ENCODE measurements around the gene SLC4A5. TPM values are rescaled to one million over a fixed set of nuclear protein-coding genes. Genes with fewer than 3 reads are reported as not detected.
"Not testable (repeated sequence)": the region's sequence is repeated elsewhere in the genome, so short reads cannot be mapped to it uniquely, and the experiment has no call there.

SLC4A5 gene
- total RNA-seq, 1 donor from 2014 or later, result 2.6 TPM

- not testable (repeated sequence) for H3K27ac ChIP-seq (ENCODE audit: low read depth, low read length); H3K4me1 ChIP-seq (ENCODE audit: control insufficient read depth in 3 of 3, insufficient read depth in 3 of 3, low read length in 3 of 3); H3K9ac ChIP-seq (ENCODE audit: low read depth in 1 of 3, low read length in 3 of 3); H3K27me3 ChIP-seq (ENCODE audit: control insufficient read depth in 3 of 3, insufficient read depth in 3 of 3, low read length in 3 of 3); H3K4me3 ChIP-seq (ENCODE audit: low read length in 3 of 3); H3K9me3 ChIP-seq (ENCODE audit: control insufficient read depth in 3 of 3, low read length in 3 of 3)
- peaks cover 2 to 13% (median 9%) of the 10 kb centered on the region in 3 donors for H3K36me3 ChIP-seq (ENCODE audit: control insufficient read depth in 3 of 3, insufficient read depth in 3 of 3, low read length in 3 of 3)
Observed at GRCh38 chr2:74336227-74336626, 7.0 kb downstream of the SLC4A5 start.

- Histone ChIP-seq H3K9me3 (ENCODE audit: control insufficient read depth in 3 of 3, low read length in 3 of 3) (no peaks in the 10 kb centered on the region), H3K27me3 (ENCODE audit: control insufficient read depth in 3 of 3, insufficient read depth in 3 of 3, low read length in 3 of 3) (no peaks in the 10 kb centered on the region), H3K4me3 (ENCODE audit: low read length in 3 of 3) (no peak overlapping the region), H3K27ac (ENCODE audit: low read depth, low read length) (no peak overlapping the region), H3K9ac (ENCODE audit: low read depth in 1 of 3, low read length in 3 of 3) (no peak overlapping the region), H3K36me3 (ENCODE audit: control insufficient read depth in 3 of 3, insufficient read depth in 3 of 3, low read length in 3 of 3) (peaks cover 15 to 21% (median 18%) of the 10 kb centered on the region in 3 donors), H3K4me1 (ENCODE audit: control insufficient read depth in 3 of 3, insufficient read depth in 3 of 3, low read length in 3 of 3) (peaks cover 0 to 6% (median 0%) of the 10 kb centered on the region in 3 donors)
Observed at GRCh38 chr2:74334931-74335333, 8.3 kb downstream of the SLC4A5 start.

DNA sequence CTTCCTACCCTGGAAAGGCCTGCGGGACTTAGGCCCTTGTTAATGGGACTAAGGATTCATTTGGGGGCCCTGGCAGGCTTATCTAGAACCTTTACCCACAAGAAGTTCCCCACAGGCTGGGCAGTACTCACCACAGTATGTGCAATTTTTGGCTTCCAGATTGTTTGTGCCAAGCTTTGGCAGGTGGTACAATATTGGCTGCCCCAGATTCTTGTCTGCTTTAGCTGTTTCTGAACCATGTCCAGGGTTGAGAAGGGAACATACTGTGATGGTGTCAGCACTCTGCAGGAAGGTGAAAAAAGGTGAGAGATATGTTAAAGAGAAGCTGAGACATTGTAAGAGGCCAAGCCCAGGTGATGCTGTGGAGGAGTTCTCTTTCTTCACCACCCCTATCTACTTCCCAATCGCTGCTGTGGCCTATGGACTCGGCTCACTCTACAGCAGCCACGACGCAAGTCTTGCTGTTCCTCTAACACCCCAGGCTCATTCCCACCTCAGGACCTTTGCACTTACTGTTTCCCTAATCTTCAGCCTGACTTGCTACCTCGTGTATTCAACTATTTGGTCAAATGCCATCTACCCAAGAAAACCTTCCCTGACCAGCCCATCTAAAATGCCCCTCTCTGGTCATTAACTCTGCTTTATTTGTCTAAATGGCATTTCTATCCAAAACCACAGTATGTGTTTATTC, 9.2 kb downstream of the SLC4A5 start:
- Histone ChIP-seq H3K9ac (ENCODE audit: low read depth in 1 of 3, low read length in 3 of 3) (no peak overlapping the region), H3K4me1 (ENCODE audit: control insufficient read depth in 3 of 3, insufficient read depth in 3 of 3, low read length in 3 of 3) (peaks cover 0 to 6% (median 0%) of the 10 kb centered on the region in 3 donors)

DNA sequence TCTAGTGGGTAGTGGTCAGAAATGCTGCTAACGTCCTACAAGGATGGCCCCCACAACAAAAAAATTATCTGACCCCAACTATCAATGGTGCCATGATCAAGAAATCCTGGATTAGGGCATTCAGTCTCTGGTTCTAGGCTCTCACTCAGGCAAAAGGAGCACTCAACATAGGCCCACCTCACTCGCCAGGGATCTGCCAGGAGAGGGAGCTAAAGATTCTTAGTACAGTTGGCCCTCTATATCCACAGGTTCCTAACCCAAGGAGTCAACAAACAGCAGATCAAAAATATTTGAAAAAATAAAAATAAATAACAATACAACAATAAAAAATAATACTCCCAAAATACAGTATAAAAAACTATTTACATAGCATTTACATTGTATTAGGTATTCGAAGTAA, 10.0 kb downstream of the SLC4A5 start:
- Histone ChIP-seq H3K27me3 (ENCODE audit: control insufficient read depth in 3 of 3, insufficient read depth in 3 of 3, low read length in 3 of 3) (no peaks in the 10 kb centered on the region), H3K27ac (ENCODE audit: low read depth, low read length) (no peak overlapping the region), H3K36me3 (ENCODE audit: control insufficient read depth in 3 of 3, insufficient read depth in 3 of 3, low read length in 3 of 3) (peaks cover 19 to 21% (median 21%) of the 10 kb centered on the region in 3 donors), H3K9ac (ENCODE audit: low read depth in 1 of 3, low read length in 3 of 3) (no peak overlapping the region), H3K9me3 (ENCODE audit: control insufficient read depth in 3 of 3, low read length in 3 of 3) (no peaks in the 10 kb centered on the region), H3K4me3 (ENCODE audit: low read length in 3 of 3) (no peak overlapping the region), H3K4me1 (ENCODE audit: control insufficient read depth in 3 of 3, insufficient read depth in 3 of 3, low read length in 3 of 3) (peaks cover 0 to 6% (median 0%) of the 10 kb centered on the region in 3 donors)

More for the DNA sequence above, 9.2 kb downstream of the SLC4A5 start:
- Histone ChIP-seq H3K36me3 (ENCODE audit: control insufficient read depth in 3 of 3, insufficient read depth in 3 of 3, low read length in 3 of 3) (peaks cover 19 to 21% (median 21%) of the 10 kb centered on the region in 3 donors), H3K9me3 (ENCODE audit: control insufficient read depth in 3 of 3, low read length in 3 of 3) (no peaks in the 10 kb centered on the region), H3K27ac (ENCODE audit: low read depth, low read length) (no peak overlapping the region), H3K4me3 (ENCODE audit: low read length in 3 of 3) (no peak overlapping the region), H3K27me3 (ENCODE audit: control insufficient read depth in 3 of 3, insufficient read depth in 3 of 3, low read length in 3 of 3) (no peaks in the 10 kb centered on the region)

GRCh38 chr2:74332550-74333174, 10.6 kb downstream of the SLC4A5 start:
- no peak overlapping the region for H3K4me3 ChIP-seq (ENCODE audit: low read length in 3 of 3)
- no peak overlapping the region for H3K9ac ChIP-seq (ENCODE audit: low read depth in 1 of 3, low read length in 3 of 3)
- H3K9me3 ChIP-seq (ENCODE audit: control insufficient read depth in 3 of 3, low read length in 3 of 3), result no peaks in the 10 kb centered on the region
- no peak overlapping the region for H3K27ac ChIP-seq (ENCODE audit: low read depth, low read length)
- peaks cover 0 to 6% (median 0%) of the 10 kb centered on the region in 3 donors for H3K4me1 ChIP-seq (ENCODE audit: control insufficient read depth in 3 of 3, insufficient read depth in 3 of 3, low read length in 3 of 3)
- peaks cover 19 to 21% (median 21%) of the 10 kb centered on the region in 3 donors for H3K36me3 ChIP-seq (ENCODE audit: control insufficient read depth in 3 of 3, insufficient read depth in 3 of 3, low read length in 3 of 3)
- H3K27me3 ChIP-seq (ENCODE audit: control insufficient read depth in 3 of 3, insufficient read depth in 3 of 3, low read length in 3 of 3), result no peaks in the 10 kb centered on the region

- H3K9me3 ChIP-seq (ENCODE audit: control insufficient read depth in 3 of 3, low read length in 3 of 3), result no peaks in the 10 kb centered on the region
- peaks cover 19 to 25% (median 21%) of the 10 kb centered on the region in 3 donors for H3K36me3 ChIP-seq (ENCODE audit: control insufficient read depth in 3 of 3, insufficient read depth in 3 of 3, low read length in 3 of 3)
- H3K27me3 ChIP-seq (ENCODE audit: control insufficient read depth in 3 of 3, insufficient read depth in 3 of 3, low read length in 3 of 3), result no peaks in the 10 kb centered on the region
- no peak overlapping the region for H3K9ac ChIP-seq (ENCODE audit: low read depth in 1 of 3, low read length in 3 of 3)
- H3K27ac ChIP-seq (ENCODE audit: low read depth, low read length), result no peak overlapping the region
- H3K4me3 ChIP-seq (ENCODE audit: low read length in 3 of 3), result no peak overlapping the region
- no peaks in the 10 kb centered on the region for H3K4me1 ChIP-seq (ENCODE audit: control insufficient read depth in 3 of 3, insufficient read depth in 3 of 3, low read length in 3 of 3)
Observed at GRCh38 chr2:74328573-74328972, 14.6 kb downstream of the SLC4A5 start.

DNA sequence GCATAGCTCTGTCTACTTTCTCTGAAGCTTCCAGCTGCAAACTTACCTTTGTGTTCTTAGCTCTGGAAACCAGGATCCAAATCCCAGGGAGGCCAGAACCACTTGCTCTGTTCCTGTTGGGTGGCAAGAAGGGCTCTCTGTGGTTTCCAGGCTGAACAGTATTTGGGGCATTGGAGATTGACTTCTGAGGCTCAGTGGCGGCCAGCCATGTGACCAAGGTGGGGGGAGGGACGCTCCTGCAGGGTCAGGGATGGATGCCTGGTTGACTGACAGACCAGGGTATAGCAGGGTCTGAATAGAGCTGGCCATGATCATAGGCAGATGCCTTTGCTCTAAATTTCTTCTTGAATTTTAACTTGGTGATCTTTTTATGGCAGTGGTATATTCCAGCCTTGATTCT, 15.1 kb downstream of the SLC4A5 start:
- no peak overlapping the region for H3K4me3 ChIP-seq (ENCODE audit: low read length in 3 of 3)
- H3K36me3 ChIP-seq (ENCODE audit: control insufficient read depth in 3 of 3, insufficient read depth in 3 of 3, low read length in 3 of 3), result peaks cover 19 to 25% (median 21%) of the 10 kb centered on the region in 3 donors
- no peak overlapping the region for H3K27ac ChIP-seq (ENCODE audit: low read depth, low read length)
- H3K27me3 ChIP-seq (ENCODE audit: control insufficient read depth in 3 of 3, insufficient read depth in 3 of 3, low read length in 3 of 3), result no peaks in the 10 kb centered on the region
- H3K9me3 ChIP-seq (ENCODE audit: control insufficient read depth in 3 of 3, low read length in 3 of 3), result no peaks in the 10 kb centered on the region
- H3K9ac ChIP-seq (ENCODE audit: low read depth in 1 of 3, low read length in 3 of 3), result no peak overlapping the region
- H3K4me1 ChIP-seq (ENCODE audit: control insufficient read depth in 3 of 3, insufficient read depth in 3 of 3, low read length in 3 of 3), result no peaks in the 10 kb centered on the region

- Histone ChIP-seq H3K9ac (ENCODE audit: low read depth in 1 of 3, low read length in 3 of 3) (no peak overlapping the region), H3K9me3 (ENCODE audit: control insufficient read depth in 3 of 3, low read length in 3 of 3) (no peaks in the 10 kb centered on the region)
Observed at GRCh38 chr2:74327627-74328026, 15.6 kb downstream of the SLC4A5 start.

GRCh38 chr2:74327199-74327598, 16.0 kb downstream of the SLC4A5 start:
- Histone ChIP-seq H3K9me3 (ENCODE audit: control insufficient read depth in 3 of 3, low read length in 3 of 3) (no peaks in the 10 kb centered on the region), H3K27ac (ENCODE audit: low read depth, low read length) (no peak overlapping the region), H3K4me3 (ENCODE audit: low read length in 3 of 3) (no peak overlapping the region), H3K27me3 (ENCODE audit: control insufficient read depth in 3 of 3, insufficient read depth in 3 of 3, low read length in 3 of 3) (no peaks in the 10 kb centered on the region), H3K36me3 (ENCODE audit: control insufficient read depth in 3 of 3, insufficient read depth in 3 of 3, low read length in 3 of 3) (peaks cover 14 to 25% (median 17%) of the 10 kb centered on the region in 3 donors), H3K4me1 (ENCODE audit: control insufficient read depth in 3 of 3, insufficient read depth in 3 of 3, low read length in 3 of 3) (no peaks in the 10 kb centered on the region), H3K9ac (ENCODE audit: low read depth in 1 of 3, low read length in 3 of 3) (no peak overlapping the region)

More at GRCh38 chr2:74327627-74328026, 15.6 kb downstream of the SLC4A5 start:
- Histone ChIP-seq H3K4me1 (ENCODE audit: control insufficient read depth in 3 of 3, insufficient read depth in 3 of 3, low read length in 3 of 3) (no peaks in the 10 kb centered on the region), H3K27me3 (ENCODE audit: control insufficient read depth in 3 of 3, insufficient read depth in 3 of 3, low read length in 3 of 3) (no peaks in the 10 kb centered on the region), H3K4me3 (ENCODE audit: low read length in 3 of 3) (no peak overlapping the region), H3K36me3 (ENCODE audit: control insufficient read depth in 3 of 3, insufficient read depth in 3 of 3, low read length in 3 of 3) (peaks cover 14 to 25% (median 18%) of the 10 kb centered on the region in 3 donors), H3K27ac (ENCODE audit: low read depth, low read length) (no peak overlapping the region)

DNA sequence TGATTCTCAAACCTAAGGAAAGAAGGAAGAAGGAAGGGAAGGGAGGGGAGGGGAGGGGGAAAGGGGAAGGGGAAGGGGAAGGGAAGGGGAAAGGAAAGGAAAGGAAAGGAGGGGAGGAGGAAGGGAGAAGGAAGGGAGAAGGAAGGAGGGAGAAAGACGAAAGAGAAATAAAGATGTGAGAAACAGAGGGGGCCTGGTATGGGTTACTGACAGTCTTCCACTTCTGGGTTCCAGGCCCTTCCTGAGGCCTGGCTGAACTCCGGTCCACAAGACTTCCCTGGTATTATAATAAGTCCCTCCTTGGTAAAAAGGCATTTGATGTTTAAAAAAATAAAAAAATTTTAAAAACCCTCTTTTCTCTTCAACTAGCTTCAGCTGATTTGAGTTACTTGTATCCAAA, 17.4 kb downstream of the SLC4A5 start:
- Histone ChIP-seq H3K27ac (ENCODE audit: low read depth, low read length) (no peak overlapping the region), H3K4me1 (ENCODE audit: control insufficient read depth in 3 of 3, insufficient read depth in 3 of 3, low read length in 3 of 3) (no peaks in the 10 kb centered on the region), H3K9me3 (ENCODE audit: control insufficient read depth in 3 of 3, low read length in 3 of 3) (no peaks in the 10 kb centered on the region), H3K9ac (ENCODE audit: low read depth in 1 of 3, low read length in 3 of 3) (no peak overlapping the region), H3K4me3 (ENCODE audit: low read length in 3 of 3) (no peak overlapping the region), H3K36me3 (ENCODE audit: control insufficient read depth in 3 of 3, insufficient read depth in 3 of 3, low read length in 3 of 3) (peaks cover 5 to 19% (median 8%) of the 10 kb centered on the region in 3 donors), H3K27me3 (ENCODE audit: control insufficient read depth in 3 of 3, insufficient read depth in 3 of 3, low read length in 3 of 3) (no peaks in the 10 kb centered on the region)
